Activated CD4-positive, alpha-beta T cell treated with anti-CD3 and anti-CD28 coated beads for 48 hours (primary cell): ENCODE data around the gene PDE6B.
"Not testable (repeated sequence)": the region's sequence is repeated elsewhere in the genome, so short reads cannot be mapped to it uniquely, and the experiment has no call there.

Experiments
- DNase-seq: peaks from one replicate; pipeline ENCODE4 v3.0.0-alpha.2; 2020

Gene PDE6B

GRCh38 chr4:624705-625590 lies at the start of gene PDE6B:
PDE6B (plus strand) TSS chr4:625573; CDS start chr4:625627, 54 bp downstream.
- no peak for DNase-seq

GRCh38 chr4:576245-576821 lies 49.0 kb upstream of the PDE6B start, which contains the start of gene TMEM271:
TMEM271 (minus strand) TSS chr4:576295; CDS start chr4:576062, 233 bp downstream.
- no peak for DNase-seq

- DNase-seq: no peak
Measured at GRCh38 chr4:576991-577498, 48.3 kb upstream of the PDE6B start.

DNA sequence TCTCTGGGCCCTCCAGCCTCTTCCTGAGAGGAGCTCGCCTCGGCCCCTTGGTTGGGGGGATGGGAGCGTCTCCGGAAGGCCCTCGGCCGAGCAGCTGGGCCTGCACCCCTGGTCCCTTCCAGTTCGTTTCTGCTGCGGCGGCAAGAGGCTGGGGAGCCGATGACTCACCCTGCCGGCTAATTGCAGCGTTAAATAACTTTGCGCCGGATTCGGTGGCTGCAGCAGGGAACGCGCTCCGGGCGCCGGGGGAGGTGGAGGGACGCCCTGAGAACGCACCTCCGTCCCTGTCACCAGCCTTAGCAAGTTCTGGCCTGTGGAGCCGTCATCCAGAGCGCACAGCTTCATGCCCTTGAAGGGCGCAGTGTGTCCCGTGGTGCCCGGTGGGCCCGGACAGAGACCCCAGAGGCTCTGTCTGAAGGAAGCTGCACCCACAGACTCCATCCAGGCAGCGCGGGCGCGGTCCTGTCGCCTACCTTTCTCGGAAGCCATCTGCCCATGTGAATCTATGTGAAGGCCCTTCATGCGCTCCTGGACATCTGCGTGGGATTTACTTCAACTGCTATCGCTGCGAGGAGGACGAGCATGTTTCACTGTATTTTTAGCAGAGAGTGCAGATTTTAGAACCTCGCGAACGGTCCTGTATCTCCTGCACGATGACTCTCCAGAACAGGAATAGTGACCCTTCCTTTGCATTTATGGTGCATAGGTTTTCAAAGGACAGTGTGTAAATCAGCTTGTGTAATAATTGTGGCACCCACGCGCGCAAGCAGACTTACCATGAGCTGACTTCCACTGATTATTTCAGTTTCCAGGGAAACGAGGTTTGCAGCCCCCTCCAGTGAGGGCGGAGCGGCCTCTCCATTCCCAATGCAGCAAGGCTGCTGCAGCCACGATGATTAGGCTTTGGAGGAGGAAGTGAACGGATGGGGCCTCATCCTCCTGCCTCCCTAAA lies 47.6 kb upstream of the PDE6B start:
- peak; percentile 58 for DNase-seq

DNA sequence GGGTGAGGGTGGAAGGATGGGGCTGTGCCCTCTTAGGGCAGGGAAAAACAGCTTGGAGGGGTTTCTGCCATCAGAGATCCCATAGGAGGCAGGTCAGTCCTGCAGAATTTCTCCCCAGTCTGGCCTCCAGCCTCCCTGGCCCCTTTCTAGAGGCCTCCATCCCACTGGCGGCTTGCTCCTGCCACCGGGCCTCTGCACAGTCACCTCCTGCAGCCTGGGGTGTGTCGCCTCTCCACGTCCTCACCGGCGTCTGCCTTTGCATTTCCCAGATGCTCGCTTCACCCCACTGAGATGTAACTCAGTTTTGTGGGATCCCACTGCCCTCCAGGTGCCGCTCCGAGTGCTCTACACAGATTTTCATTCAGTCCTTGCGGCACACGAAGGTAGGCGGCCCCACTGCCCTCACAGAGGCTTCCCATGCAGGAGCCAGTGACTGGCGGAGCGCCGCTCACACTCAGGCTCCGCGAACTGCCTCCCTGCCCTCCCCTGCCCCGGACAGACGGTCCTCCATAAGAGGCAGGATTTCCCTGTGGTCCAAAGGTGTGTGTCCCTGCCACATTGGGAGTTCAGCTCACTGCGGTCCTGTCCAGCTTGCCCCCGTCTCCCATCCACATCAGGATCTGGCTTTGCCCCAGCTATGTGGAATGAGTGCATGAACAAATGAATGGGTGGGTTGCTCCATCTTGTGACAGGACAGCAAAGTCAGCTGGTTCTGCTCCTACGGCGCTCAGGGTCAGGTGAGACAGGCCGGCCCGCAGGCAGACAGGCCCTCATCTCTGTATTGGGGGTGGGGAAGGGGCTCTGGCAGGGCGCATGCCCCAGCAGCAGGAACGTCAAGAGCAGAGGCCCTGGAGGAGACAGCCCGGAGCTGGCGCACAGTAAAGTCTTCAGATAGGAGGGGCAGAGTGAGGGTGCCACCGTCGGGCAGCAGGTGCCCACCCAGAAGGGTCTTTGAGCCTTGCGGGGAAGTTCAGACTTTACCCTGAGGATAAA lies 46.6 kb upstream of the PDE6B start:
- no peak for DNase-seq

DNA sequence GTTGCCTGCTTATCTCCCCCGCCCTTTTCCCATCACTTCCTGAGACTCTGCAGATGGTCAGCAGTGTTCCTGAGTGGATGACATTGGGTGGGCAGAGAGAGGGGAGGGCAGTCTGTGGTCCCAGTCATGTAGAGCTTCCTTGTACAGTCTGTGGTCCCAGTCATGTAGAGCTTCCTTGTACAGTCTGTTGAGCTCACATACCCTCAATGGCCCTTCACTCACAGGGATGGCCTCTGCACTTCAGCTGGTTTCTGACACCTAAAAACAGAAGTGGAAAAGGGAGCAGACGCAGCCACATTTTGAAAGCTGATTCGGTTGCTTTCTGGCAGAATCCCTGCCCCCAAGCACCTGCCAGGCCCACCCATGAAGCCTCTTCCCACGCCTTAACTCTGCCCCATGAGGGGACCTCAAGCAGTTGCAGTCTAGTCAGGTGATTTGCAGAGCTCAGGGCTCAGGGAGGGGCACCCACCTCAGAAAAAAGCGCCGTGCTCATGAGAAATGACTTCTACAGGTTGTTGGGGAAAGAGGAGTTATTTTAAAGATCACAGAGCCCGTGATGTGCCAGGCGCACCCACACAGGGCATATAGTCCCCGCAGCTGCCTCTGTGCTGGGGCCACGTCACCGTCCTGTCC lies 45.7 kb upstream of the PDE6B start:
- DNase-seq: no peak

- no peak for DNase-seq
Measured at GRCh38 chr4:581181-581580, 44.2 kb upstream of the PDE6B start.

GRCh38 chr4:581753-582361 lies 43.5 kb upstream of the PDE6B start:
- no peak for DNase-seq

DNA sequence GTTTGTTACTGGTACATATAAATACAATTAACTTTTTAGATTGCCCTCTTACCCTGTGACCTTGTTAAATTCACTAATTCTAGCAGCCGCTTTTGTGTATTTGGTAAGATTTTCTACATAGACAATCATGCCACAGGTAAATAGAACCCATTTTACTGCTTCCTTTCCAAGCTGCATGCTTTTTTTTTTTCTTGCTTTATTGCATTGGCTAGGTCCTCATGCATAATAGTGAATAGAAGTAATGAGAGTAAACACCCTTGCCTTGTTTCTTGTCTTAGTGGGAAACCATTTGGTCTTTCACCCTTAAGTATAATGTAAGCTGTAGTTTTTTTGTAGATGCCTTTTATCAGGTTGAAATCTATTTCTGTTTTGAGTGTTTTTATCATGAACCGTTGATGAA lies 41.6 kb upstream of the PDE6B start:
- no peak for DNase-seq

DNA sequence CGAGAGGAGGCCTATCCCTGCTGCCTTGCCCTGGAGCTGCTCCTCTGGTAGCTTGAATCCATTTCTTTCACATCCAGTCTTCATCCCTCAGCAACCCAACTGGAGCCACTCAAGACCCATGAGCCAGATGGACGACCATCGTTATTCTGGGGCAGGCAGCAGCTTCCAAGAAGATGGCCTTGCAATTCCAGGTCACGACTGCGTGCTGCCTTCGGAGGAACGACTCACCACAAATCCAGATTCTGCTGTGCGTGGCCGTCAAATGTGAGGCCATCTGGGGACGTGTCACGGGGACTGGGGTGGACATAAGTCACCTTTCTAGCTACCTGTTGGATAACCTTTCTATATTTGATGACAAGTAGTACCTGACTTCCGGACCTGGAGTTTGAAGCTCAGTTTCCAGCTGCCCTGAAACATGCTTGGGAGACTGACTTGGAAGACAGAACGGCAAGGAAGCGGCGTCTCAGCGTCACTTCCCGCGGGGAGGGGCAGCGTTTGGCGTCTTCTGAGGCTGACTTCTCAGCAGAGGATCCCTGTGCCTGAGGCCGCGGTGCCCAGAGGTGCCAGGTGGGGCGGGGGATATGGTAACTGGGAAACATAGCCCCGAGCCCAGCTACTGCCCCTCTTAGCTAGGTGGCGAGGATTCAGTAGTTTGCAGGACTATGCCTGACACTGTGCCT lies 37.6 kb upstream of the PDE6B start:
- DNase-seq: no peak

GRCh38 chr4:588351-588849 lies 37.0 kb upstream of the PDE6B start:
- no peak for DNase-seq

DNA sequence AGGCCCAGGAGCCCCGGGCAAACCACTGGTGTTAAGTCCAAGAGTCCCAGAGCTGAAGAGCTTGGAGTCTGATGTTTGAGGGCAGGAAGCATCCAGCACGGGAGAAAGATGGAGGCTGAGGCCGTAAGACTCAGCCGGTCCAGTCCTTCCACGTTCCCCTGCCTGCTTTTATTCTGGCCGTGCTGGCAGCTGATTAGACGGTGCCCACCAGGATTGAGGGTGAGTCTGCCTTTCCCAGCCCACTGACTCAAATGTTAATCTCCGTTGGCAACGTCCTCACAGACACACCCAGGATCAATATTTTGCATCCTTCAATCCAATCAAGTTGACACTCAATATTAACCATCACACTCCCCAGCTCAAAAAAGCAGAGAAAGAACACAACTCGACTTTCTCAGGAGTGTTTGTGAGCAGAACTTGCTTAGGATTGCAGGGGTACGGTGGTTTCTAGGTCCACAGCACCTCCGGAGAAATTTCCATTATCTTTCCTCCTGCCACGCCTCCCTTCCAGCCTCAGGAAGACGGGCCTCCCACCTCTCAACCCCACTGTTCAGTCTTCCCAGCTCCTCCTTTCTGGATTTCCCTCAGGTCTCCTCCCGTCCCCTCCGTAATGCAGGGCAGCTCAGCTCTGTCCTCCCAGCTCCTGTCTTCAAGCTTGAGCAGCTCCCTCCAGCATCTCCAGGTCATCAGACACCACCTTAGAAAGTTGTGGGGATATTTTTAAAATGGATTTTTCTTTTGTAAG lies 36.0 kb upstream of the PDE6B start:
- DNase-seq: no peak

- DNase-seq: no peak
Measured at GRCh38 chr4:590313-590841, 35.0 kb upstream of the PDE6B start.

DNA sequence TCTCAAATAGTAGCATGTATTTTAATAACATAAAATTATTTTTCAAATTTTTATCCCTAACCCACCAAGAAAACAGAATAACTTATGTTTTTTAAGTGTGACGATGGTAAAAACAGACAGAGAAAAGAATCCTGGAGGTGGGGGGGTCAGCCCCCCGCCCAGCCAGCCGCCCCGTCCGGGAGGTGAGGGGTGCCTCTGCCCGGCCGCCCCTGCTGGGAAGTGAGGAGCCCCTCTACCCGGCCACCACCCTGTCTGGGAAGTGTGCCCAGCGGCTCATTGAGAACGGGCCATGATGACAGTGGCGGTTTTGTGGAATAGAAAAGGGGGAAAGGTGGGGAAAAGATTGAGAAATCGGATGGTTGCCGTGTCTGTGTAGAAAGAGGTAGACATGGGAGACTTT lies 33.2 kb upstream of the PDE6B start:
- not testable (repeated sequence) for DNase-seq

GRCh38 chr4:592825-593520 lies 32.4 kb upstream of the PDE6B start:
- no peak for DNase-seq

DNA sequence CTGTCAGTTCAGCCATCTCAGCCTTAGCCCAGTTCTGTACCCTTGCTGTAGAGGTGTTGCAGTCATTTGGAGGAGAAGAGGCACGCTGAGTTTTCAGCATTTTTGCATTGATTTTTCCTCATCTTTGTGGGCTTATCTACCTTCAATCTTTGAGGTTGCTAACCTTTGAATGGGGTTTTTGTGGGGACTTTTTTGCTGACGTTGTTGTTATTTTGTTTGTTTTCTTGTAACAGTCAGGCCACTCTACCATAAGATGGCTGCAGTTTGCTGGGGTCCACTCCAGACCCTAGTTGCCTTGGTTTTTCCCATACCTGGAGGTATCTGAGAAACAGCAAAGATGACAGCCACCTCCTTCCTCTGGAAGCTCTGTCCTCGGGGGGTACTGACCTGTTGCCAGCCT lies 26.4 kb upstream of the PDE6B start:
- DNase-seq: no peak

- DNase-seq: no peak
Measured at GRCh38 chr4:600166-600565, 25.2 kb upstream of the PDE6B start.

DNA sequence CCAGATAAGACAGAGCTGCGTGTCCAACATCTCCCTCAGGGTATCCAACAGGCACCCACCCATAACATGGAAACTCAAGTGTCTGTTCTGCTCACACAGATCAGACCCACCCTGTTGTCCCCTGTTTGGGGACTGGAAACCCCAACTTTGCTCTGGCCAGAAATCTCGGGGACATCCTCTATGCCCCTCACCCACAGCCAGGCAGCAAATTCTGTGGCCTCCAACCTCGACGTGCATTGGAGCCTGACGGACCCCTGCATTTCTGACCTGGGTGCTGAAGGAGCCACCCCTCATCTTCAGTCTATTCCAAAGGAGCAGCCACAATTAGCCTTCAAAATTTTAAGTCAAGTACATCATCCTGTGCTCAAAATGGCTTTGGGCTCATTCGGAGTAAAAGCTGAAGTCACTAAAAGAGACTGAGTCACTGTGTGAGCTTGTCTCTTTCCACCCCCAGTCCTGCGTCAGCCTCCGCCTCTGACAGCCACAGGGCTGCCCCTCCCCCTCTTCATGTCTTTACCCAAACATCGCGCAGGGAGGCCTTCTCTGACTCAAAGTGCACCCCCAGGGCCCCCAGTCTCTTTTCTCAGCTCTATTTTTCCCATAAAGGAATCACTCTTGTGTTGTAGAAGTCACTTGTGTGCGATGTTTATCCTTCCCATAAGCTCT lies 24.4 kb upstream of the PDE6B start:
- peak; percentile 76 for DNase-seq
